Bone marrow (tissue), 2 donors: ENCODE measurements around the gene NEK11.
"Not testable (repeated sequence)": the region's sequence is repeated elsewhere in the genome, so short reads cannot be mapped to it uniquely, and the experiment has no call there.

ENCODE experiments used
- DNase-seq, 2 donors: peaks; one replicate each; lab custom pipeline; 2025; lab: John Stamatoyannopoulos, UW

Gene NEK11

DNA sequence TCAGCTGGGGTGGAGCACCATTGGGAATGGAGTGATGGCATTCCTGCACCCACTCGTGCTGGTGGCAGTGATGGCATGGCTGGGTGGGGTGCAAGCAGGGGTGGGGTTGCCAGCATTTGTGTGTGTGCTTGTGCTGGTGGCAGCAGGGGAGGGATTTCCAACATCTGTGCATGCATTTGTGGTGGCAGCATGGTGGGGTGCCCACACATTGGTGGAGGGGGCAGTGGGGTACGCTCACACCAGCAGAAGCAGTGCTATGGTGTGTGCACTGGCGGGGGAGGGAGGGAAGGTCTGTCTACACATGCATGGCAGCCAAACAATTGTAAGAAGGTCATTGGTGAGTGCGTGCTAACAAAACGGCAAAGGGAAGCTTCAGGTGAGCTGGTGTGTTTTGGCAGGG, 278.2 kb downstream of the NEK11 start:
- DNase-seq: no peak

- DNase-seq: no peak
Measured at GRCh38 chr3:131306242-131306641, 279.6 kb downstream of the NEK11 start.

DNA sequence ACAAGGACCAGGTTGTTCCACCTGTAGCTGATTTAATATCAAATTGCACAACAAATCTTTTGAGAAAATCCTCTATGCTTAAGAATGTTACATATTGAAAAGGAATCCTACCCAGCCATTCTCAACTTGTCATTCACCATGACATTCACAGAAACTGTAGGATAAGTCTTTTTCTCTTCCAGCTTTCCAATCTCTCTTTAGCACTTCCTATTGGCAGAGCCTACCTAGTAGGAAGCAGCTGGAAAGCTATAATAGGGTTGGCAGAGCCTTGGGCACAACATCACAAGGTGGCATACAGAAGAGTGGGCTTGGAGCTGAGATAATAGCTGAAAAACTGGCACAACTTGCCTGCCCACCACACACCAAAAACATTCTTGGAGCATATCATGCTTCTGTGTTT, 287.6 kb downstream of the NEK11 start:
- no peak for DNase-seq

DNA sequence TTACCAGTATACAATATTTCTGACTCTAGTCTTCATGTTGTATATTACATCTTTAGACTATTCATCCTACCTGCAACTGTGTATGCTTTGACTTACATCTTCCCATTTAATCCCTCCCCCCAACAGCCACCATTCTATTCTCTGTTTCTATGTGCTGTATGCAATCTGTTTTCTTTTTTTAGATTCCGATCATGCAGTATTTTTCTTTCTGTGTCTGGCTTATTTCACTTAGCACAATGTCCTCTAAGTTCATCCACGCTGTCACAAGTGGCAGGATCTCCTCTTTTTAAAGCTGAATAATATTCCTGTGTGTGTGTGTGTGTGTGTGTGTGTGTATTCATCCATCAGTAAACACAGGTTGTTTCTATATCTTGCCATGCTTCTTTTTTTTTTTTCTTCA, 288.5 kb downstream of the NEK11 start:
- no peak for DNase-seq

- no peak for DNase-seq
Measured at GRCh38 chr3:131317667-131318066, 291.0 kb downstream of the NEK11 start.

GRCh38 chr3:131323014-131323413, 296.3 kb downstream of the NEK11 start:
- no peak for DNase-seq

- no peak for DNase-seq
Measured at GRCh38 chr3:131323792-131324191, 297.1 kb downstream of the NEK11 start.

GRCh38 chr3:131324923-131325322, 298.2 kb downstream of the NEK11 start:
- no peak for DNase-seq

DNA sequence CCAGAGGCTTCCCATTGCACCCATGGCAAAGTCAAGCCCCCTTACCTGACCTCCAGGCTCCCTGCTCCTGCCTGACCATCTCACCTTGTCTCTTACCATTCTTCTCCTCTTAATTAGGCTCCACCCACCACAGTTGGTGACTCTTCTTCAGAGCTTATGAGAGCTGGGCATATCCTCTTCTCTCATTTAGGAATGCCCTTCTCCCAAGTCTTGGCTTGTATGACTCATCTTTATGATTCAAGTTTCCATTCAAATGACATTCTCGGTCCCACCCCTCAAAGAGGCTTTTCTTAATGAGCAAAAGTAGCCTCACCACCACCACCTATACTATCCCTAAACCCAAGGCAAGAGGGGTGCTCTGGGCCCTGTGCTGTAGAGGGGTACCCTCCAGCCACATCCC, 299.6 kb downstream of the NEK11 start:
- DNase-seq: no peak

DNA sequence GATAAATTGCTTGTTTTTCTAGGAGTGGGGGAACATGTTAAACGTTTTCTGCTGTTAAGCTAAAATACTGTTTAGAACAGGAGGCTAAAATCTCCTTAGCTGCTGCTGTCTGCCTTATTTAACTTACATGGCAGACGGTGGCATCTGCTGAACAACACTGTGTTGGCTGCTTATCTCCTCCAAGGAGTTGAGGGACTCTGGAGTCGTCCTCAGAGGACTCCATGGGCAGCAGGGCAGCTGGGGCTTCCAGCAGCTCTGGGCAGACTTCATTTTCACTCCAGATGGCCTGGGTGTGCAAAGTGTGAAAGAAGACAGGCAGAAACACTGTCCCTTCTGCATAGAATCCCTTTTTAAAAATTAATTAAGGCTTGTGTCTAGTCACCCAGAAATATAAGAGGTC, 302.0 kb downstream of the NEK11 start:
- no peak for DNase-seq

DNA sequence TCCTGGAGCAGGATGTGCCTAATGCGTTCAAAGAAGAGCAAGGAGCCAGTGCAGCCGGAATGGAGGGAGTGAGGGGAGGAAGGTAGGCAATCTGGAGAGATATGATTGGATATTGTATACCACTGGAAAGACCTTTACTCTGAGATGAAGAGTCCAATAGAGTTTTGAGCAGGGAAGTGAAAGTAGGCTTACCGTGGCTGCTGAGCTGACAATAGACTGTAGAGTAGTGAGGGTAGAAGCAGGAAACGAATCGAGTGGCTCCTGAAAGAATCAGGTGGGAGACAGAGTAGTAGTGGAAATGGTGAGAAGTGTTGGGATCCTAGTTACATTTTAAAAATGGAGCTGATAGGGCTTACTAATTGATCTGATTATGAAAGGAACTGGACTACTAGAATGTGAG, 303.1 kb downstream of the NEK11 start:
- no peak for DNase-seq

DNA sequence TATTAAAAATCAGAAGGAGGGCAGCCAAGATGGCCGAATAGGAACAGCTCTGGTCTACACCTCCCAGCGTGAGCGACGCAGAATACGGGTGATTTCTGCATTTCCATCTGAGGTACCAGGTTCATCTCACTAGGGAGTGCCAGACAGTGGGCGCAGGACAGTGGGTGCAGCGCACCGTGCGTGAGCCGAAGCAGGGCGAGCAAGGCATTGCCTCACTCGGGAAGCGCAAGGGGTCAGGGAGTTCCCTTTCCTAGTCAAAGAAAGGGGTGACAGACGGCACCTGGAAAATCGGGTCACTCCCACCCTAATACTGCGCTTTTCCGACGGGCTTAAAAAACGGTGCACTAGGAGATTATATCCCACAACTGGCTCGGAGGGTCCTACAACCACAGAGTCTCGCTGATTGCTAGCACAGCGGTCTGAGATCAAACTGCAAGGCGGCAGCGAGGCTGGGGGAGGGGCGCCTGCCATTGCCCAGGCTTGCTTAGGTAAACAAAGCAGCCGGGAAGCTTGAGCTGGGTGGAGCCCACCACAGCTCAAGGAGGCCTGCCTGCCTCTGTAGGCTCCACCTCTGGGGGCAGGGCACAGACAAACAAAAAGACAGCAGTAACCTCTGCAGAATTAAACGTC, 304.9 kb downstream of the NEK11 start:
- DNase-seq: not testable (repeated sequence)

DNA sequence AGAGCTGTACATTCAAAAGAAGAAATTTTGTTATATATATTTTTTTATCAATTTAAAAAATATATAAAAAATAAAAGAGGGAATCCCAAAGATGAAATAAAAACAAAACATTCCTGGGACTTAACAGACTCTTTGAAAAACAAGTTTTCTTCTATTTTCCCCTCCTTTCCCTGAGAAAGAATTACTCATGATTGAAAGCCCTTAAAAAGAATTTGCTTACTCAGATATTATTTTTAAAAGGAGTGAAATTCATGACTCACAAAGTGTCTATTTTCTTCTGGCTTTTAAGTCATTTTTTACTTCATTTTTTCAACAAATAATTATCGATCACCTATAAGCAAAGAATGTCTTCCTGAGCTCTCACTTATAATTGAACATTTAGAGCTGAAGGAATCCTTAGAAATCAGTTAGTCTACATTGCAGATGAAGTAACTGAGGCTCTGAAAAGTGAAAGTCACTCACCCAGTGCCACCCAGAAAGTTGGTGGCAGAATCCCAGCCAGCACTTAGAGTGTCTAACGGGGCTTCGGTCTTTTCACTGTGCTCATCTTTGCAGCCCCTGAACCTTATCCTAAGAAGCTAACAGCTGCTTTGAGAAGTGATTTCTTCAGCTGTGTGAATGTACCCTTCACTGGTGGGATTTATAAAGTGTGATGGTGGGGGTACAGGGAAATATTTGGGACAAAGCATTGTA, 312.4 kb downstream of the NEK11 start:
- DNase-seq: no peak

- DNase-seq: no peak
Measured at GRCh38 chr3:131341761-131342160, 315.1 kb downstream of the NEK11 start.

DNA sequence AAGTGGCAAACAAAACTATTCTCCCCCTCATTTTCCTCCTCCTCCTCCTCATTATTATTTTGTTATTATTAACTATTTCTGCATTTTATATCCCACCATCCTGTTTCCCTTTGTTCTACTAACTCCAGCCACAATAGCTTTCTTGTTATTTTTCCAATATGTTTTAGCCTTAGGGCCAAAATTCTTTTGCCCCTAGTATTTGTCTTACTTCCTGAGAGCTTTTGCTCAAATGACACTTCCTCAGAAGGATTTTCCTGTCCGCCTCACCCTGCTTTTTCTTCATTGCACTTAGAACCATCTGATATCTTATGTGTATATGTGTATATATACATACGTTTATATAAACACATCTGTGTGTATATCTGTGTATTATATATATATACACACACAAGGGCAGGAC, 322.2 kb downstream of the NEK11 start:
- DNase-seq: no peak

DNA sequence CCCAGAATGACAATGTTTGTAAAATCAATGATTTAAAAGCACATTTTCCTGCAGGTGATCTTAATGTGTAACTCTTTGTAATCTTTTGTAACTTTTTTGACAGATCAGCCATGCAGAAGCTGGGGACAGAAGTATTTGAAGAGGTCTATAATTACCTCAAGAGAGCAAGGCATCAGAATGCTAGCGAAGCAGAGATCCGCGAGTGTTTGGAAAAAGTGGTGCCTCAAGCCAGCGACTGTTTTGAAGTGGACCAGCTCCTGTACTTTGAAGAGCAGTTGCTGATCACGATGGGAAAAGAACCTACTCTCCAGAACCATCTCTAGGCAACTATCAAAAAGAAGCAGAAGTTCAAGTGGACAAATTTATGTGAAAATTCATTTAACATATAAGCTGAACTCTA, 322.8 kb downstream of the NEK11 start:
- no peak for DNase-seq

DNA sequence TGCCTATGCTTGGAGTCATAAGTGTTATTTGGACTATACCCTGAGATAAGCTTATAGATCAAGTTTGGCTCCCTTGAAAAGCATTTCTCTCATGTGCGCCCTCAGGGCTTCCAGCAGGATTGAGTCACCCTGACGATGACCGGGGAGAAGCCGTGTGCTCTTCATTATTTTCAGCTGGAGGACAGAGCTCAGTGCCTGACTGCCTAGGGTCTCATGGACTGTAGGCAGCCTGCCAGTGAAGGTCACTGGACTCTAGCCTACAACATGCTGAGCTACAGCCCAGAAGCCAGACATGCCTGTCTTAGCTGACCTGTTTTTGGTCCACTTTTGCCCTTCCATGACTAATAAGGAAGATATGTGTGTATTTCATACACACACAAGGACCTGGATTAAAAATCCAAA, 323.3 kb downstream of the NEK11 start:
- DNase-seq: no peak

- no peak for DNase-seq
Measured at GRCh38 chr3:131350506-131350905, 323.8 kb downstream of the NEK11 start.

DNA sequence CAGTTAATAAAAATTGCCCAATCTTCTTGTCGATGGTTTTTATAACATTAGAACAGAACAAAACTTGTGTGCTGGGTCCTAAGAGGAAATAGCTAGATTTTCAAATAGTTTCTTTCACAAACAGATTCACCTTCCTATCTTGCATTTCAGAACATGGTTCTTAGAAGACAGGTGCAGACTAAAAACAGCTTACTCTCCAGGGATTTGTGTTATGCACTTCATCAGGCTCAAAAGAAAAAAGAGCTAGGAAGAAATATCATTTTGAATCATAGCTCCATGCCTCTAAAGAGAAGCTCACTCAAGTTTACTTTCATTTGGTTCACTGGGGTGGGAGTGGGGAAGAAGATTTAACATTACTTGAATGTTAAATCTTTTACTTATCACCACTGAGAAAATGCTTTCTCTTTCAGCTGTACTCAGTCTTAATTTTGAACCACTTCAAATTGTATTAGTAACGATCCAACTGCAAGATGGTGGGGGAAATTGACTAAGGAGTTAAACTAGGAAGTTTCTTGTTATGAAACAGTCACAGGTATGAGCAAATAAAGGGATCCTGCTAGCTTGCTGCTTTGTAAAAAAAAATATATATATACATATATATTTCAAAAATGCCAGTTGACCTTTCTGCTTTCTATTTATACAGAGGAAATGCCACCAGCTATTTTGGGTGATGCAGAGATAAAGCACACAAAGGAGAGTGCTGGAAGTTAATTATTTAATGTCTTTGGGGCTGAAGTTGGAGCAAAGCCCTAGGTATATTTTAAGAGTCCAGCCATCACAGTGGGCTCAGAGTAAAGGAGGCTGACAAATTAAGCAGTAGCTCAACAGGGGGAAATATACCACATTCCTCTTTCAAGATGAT, 326.6 kb downstream of the NEK11 start:
- DNase-seq: no peak

DNA sequence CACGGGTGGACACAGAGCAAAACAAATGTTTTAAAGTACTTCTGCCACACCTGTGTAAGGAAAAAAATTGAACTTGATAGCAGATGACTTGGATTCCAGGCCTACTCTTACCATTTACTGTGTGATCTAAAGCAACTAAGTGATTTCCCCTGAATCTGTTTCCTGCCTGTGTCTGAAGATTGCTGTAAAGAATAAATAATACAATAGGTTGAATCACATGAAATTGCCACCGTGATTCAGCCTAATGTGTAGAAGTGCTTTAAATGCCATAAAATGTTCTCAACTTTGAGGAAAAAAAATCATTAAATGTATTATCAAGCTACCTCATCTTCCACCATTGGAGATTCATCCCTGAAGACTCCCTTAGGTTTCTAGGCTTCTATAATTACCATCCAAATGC, 327.3 kb downstream of the NEK11 start:
- no peak for DNase-seq

DNA sequence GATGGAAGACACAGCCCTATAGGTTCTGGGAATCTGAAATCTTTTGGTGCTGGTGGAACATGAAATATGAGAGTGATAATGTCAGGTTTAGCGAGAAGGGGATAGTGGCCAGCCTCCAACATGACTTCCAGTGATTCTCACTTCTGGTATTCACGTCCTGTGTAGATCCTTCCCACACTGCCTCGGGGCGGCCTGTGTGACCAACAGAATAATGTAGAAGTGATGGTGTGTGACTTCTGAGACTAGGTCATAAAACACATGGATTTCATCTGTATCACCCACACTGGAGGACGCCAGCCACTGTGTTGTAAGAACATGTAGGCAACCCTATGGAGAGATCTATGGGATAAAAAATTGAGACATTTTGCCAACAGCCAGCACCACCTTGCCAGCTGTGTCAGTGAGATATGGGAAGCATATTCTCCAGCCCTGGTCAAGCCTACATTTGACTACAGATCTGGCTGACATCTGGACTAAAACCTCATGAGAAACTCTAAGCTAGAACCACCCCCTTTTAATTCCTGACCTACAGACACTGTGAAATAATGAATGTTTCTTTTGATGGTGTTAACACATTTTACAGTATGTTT, 329.4 kb downstream of the NEK11 start:
- no peak for DNase-seq

GRCh38 chr3:131357275-131357674, 330.6 kb downstream of the NEK11 start:
- DNase-seq: no peak
